ENCODE data around the gene GLDN.

The GLDN gene

GRCh38 chr15:51356147-51356546 lies 14.7 kb downstream of the GLDN start:
- Mint-ChIP-seq H3K9me3 (no peaks in the 10 kb centered on the region), H3K27me3 (peaks cover 12% of the 10 kb centered on the region), H3K4me3 (no peak overlapping the region), H3K36me3 (no peaks in the 10 kb centered on the region), H3K27ac (no peak overlapping the region), H3K4me1 (peaks cover 2% of the 10 kb centered on the region)
- no peak for DNase-seq
- CTCF ChIA-PET, result no interaction called here

DNA sequence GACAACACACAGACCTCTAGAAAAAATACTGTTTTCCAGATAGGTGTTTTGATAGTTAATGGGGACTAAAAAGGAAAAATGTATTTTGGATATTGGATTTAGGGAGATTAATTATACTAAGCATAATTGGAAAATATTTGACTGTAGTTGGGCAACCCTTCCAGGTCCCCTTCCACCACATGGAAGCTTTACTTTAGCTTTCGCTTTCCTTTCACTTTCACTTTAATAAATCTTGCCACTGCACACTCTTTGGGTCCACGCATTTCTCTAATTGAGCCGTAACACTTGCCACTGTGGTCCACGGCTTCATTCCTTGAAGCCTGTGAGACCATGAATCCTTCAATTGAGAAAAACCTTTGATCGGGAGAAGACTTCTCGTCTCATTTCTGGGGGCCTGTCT lies 15.5 kb downstream of the GLDN start:
- Mint-ChIP-seq H3K27me3 (peaks cover 12% of the 10 kb centered on the region), H3K36me3 (no peaks in the 10 kb centered on the region), H3K4me3 (no peak overlapping the region), H3K9me3 (no peaks in the 10 kb centered on the region), H3K27ac (no peak overlapping the region), H3K4me1 (peaks cover 2% of the 10 kb centered on the region)
- no peak for DNase-seq
- CTCF ChIA-PET, result no interaction called here

DNA sequence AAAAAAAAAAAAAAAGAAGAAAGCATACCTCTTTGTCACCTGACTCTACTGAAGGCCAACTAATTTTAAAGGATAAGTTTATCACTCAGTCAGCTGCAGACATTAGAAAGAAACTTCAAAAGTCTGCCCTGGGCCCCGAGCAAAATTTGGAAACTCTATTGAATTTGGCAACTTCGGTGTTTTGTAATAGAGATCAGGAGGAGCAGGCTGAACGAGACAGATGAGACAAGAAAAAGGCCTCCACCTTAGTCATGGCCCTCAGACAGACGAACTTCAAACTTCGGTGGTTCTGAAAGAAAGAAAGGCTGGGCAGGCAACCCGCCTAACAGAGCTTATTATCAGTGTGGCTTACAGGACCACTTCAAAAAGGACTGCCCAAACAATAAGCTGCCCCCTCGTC lies 18.5 kb downstream of the GLDN start:
- Mint-ChIP-seq H3K4me1 (peaks cover 2% of the 10 kb centered on the region), H3K4me3 (no peak overlapping the region), H3K27ac (no peak overlapping the region), H3K27me3 (no peaks in the 10 kb centered on the region), H3K9me3 (no peaks in the 10 kb centered on the region), H3K36me3 (no peaks in the 10 kb centered on the region)
- CTCF ChIA-PET, result no interaction called here
- DNase-seq, result no peak

- Mint-ChIP-seq H3K4me3 (no peak overlapping the region), H3K27ac (no peak overlapping the region), H3K27me3 (peaks cover 4% of the 10 kb centered on the region), H3K4me1 (no peaks in the 10 kb centered on the region), H3K36me3 (no peaks in the 10 kb centered on the region), H3K9me3 (no peaks in the 10 kb centered on the region)
- CTCF ChIA-PET, result interaction anchor here (0.6 to 1.2 kb wide), 3 partner anchors 19 to 200 kb away, joined by 3 to 5 read pairs (median 3); no protein-coding TSS in a partner anchor
- DNase-seq, result no peak
These were observed 21.9 kb downstream of the GLDN start for GRCh38 chr15:51363383-51363782.

- H3K9me3 Mint-ChIP-seq, result no peaks in the 10 kb centered on the region
- CTCF ChIA-PET, result no interaction called here
These were observed 24.0 kb downstream of the GLDN start for GRCh38 chr15:51365417-51365816.

DNA sequence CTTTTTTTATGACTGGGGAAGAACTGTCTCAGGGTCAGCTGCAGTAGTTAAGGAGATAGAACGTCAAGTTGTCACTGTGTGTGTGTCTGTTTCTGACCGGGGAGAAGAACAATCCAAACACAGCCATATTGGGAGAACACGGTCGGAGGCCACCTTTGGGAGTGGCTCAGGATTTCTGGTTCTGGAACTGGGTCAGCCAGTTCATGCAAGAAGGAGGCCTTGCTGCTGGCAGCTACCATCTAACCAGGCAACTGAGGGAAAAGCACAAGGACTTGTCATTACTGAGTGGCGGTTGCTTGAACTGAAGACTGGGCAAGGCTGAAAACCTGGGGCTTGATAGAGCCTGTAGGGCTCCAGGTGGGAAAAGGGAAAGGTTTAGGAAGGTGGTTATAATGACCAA lies 24.6 kb downstream of the GLDN start:
- no peak for DNase-seq
- peaks cover 4% of the 10 kb centered on the region for H3K27me3 Mint-ChIP-seq
- no peak overlapping the region for H3K4me3 Mint-ChIP-seq
- H3K27ac Mint-ChIP-seq, result no peak overlapping the region
- no peaks in the 10 kb centered on the region for H3K36me3 Mint-ChIP-seq
- CTCF ChIA-PET, result no interaction called here
- H3K4me1 Mint-ChIP-seq, result no peaks in the 10 kb centered on the region
- no peaks in the 10 kb centered on the region for H3K9me3 Mint-ChIP-seq

More at GRCh38 chr15:51365417-51365816, 24.0 kb downstream of the GLDN start:
- H3K4me1 Mint-ChIP-seq, result no peaks in the 10 kb centered on the region
- H3K27me3 Mint-ChIP-seq, result peaks cover 4% of the 10 kb centered on the region
- no peak overlapping the region for H3K27ac Mint-ChIP-seq
- DNase-seq, result no peak
- H3K36me3 Mint-ChIP-seq, result no peaks in the 10 kb centered on the region
- no peak overlapping the region for H3K4me3 Mint-ChIP-seq

DNA sequence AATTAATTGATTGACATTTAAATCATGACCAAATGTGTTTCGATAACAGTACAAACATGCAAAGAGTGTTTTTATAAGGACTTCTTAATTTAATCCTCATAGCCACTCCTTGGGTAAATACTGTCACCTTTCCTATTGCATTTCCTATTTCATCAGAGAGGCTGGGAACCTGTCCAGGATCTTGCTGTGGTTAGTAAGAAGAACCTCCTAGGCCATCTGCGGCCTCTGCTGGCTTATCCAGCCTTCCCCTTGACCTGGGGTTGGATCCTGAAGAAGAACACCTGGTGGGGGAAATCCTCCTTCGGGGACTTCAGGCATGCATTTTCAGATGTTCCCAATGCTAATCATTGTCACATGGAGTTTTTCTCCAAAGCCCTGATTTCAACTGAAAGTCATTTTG lies 25.5 kb downstream of the GLDN start:
- Mint-ChIP-seq H3K36me3 (no peaks in the 10 kb centered on the region), H3K27ac (no peak overlapping the region), H3K4me1 (no peaks in the 10 kb centered on the region), H3K4me3 (no peak overlapping the region), H3K27me3 (peaks cover 4% of the 10 kb centered on the region), H3K9me3 (no peaks in the 10 kb centered on the region)
- no peak for DNase-seq
- CTCF ChIA-PET, result no interaction called here

- DNase-seq, result no peak
- H3K4me3 Mint-ChIP-seq, result no peak overlapping the region
- H3K4me1 Mint-ChIP-seq, result no peaks in the 10 kb centered on the region
- H3K9me3 Mint-ChIP-seq, result no peaks in the 10 kb centered on the region
- CTCF ChIA-PET, result interaction anchor here (3.4 kb wide), 1 partner anchor 13 kb away, joined by 19 read pairs; no protein-coding TSS in a partner anchor
- peaks cover 4% of the 10 kb centered on the region for H3K27me3 Mint-ChIP-seq
- H3K36me3 Mint-ChIP-seq, result no peaks in the 10 kb centered on the region
- H3K27ac Mint-ChIP-seq, result no peak overlapping the region
These were observed 26.0 kb downstream of the GLDN start for GRCh38 chr15:51367322-51367976.

DNA sequence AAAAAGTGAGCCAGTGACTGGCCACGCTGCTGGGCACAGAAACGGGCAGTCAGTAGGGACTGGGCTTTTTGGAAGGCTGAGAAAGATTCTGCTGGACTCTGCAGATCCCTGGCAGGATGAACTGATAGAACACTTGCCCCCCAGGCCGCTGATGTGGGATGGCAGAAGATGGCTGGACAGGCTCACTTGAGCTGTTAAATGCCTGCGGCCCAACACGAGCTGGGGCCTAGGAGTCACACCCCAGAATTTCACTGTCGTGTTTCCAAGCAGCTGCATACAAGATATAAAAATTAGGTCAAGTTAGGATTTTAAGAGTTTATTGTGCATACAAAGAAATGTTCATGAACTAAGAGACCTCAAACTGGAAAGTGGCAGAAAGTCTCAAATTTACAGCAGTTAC lies 26.9 kb downstream of the GLDN start:
- H3K27me3 Mint-ChIP-seq, result peaks cover 4% of the 10 kb centered on the region
- no peak for DNase-seq
- H3K9me3 Mint-ChIP-seq, result no peaks in the 10 kb centered on the region
- CTCF ChIA-PET, result interaction anchor here (3.4 kb wide), 1 partner anchor 13 kb away, joined by 19 read pairs; no protein-coding TSS in a partner anchor
- H3K4me1 Mint-ChIP-seq, result no peaks in the 10 kb centered on the region
- H3K27ac Mint-ChIP-seq, result no peak overlapping the region
- H3K4me3 Mint-ChIP-seq, result no peak overlapping the region
- no peaks in the 10 kb centered on the region for H3K36me3 Mint-ChIP-seq

DNA sequence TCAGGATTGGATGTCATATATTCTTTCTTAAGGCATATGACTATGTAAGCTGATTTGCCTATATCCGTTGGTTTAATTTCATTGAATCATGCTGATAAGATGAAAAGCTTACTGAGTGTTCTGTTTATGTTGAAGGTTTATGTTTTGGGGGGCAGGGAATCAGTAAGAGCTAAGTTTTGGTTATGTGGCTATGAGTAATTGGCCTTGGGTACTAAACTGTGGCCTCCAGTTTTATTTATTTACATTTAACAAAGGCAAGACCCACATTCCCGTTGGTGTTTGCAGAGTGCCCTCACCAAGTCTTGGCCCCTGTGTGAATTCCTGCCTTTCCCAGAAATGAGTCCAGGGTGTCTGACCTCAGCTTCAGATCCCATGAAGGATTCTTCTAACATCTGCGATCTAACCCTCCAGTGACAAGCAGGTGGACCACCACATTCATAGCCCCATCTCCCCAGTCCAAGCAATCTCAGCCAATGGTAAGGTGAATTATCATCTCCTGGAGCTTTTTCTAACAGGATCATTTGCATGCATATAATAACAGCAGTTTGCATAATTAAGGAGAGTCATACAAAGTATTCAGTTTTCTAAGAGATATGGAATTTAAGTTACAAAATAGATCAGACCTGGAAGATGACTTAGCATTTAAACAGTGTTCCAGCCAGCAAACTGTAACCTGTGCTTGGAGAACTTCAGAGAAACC lies 27.4 kb downstream of the GLDN start:
- CTCF ChIA-PET, result interaction anchor here (1.8 to 3.4 kb wide), 2 partner anchors 12 to 130 kb away, joined by 6 to 19 read pairs; no protein-coding TSS in a partner anchor
- no peak overlapping the region for H3K4me3 Mint-ChIP-seq

GRCh38 chr15:51369451-51369761 lies 28.0 kb downstream of the GLDN start:
- H3K9me3 Mint-ChIP-seq, result no peaks in the 10 kb centered on the region
- peaks cover 4% of the 10 kb centered on the region for H3K27me3 Mint-ChIP-seq
- CTCF ChIA-PET, result interaction anchor here (1.8 to 3.4 kb wide), 2 partner anchors 11 to 129 kb away, joined by 6 to 19 read pairs; no protein-coding TSS in a partner anchor
- H3K4me1 Mint-ChIP-seq, result no peaks in the 10 kb centered on the region
- no peak overlapping the region for H3K4me3 Mint-ChIP-seq
- no peaks in the 10 kb centered on the region for H3K36me3 Mint-ChIP-seq
- no peak for DNase-seq
- no peak overlapping the region for H3K27ac Mint-ChIP-seq

More for the DNA sequence above, 27.4 kb downstream of the GLDN start:
- Mint-ChIP-seq H3K4me1 (no peaks in the 10 kb centered on the region), H3K27me3 (peaks cover 4% of the 10 kb centered on the region), H3K9me3 (no peaks in the 10 kb centered on the region), H3K36me3 (no peaks in the 10 kb centered on the region), H3K27ac (no peak overlapping the region)
- DNase-seq, result no peak

DNA sequence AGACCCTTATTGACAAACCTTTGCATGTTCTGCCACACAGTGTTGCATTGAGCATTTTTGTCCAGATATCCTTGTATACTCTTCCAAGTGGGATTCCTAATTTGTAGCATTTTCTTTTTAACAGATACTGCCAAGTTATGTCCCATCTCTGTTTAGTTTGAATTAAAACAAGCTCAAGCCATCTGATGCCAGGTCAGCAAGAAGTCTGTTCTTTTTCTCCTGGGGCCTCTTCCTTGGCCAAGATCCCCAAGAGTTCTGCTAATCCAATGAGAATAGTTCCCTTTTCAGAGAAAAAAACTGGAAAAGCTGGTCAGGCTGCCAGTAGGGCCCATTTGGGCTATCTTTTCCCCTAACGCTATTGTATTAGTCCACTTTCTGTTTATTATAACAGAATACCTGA lies 29.8 kb downstream of the GLDN start:
- DNase-seq, result no peak
- H3K9me3 Mint-ChIP-seq, result no peaks in the 10 kb centered on the region

DNA sequence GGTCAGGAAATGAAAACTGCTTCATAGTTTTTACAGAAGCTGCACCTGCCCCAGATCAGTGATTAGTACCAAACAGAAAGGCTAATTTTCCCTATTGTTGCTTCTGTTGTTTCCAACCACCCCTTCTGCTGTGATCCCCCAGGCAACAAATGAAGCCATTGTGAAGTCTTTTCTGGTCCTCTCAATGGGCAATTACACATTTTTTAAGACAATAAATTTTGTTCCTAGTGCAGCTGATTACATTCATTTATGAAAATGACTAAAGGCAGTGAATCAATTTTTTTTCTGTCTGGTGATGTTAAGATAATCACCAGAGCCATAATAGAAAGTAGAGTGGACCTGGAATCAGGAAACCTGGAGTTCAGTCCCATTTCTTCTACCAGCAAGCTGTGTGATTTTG lies 32.7 kb downstream of the GLDN start:
- Mint-ChIP-seq H3K27ac (no peak overlapping the region), H3K4me3 (no peak overlapping the region), H3K9me3 (no peaks in the 10 kb centered on the region), H3K4me1 (no peaks in the 10 kb centered on the region), H3K27me3 (no peaks in the 10 kb centered on the region), H3K36me3 (no peaks in the 10 kb centered on the region)
- CTCF ChIA-PET, result interaction anchor here (0.6 kb wide), 1 partner anchor 211 kb away, joined by 3 read pairs; no protein-coding TSS in a partner anchor
- DNase-seq, result no peak

More for the DNA sequence above, 29.8 kb downstream of the GLDN start:
- CTCF ChIA-PET, result interaction anchor here (3.4 kb wide), 1 partner anchor 10 kb away, joined by 19 read pairs; no protein-coding TSS in a partner anchor
- Mint-ChIP-seq H3K4me1 (no peaks in the 10 kb centered on the region), H3K27ac (no peak overlapping the region), H3K27me3 (peaks cover under 1% of the 10 kb centered on the region), H3K4me3 (no peak overlapping the region), H3K36me3 (no peaks in the 10 kb centered on the region)

GRCh38 chr15:51375966-51376640 lies 34.6 kb downstream of the GLDN start:
- CTCF ChIA-PET, result interaction anchor here (1.5 to 1.6 kb wide), 3 partner anchors 26 to 213 kb away, joined by 3 to 4 read pairs (median 4); no protein-coding TSS in a partner anchor
- no peaks in the 10 kb centered on the region for H3K9me3 Mint-ChIP-seq

More at GRCh38 chr15:51375966-51376640, 34.6 kb downstream of the GLDN start:
- Mint-ChIP-seq H3K4me1 (no peaks in the 10 kb centered on the region), H3K27me3 (peaks cover 5% of the 10 kb centered on the region), H3K36me3 (no peaks in the 10 kb centered on the region), H3K27ac (no peak overlapping the region), H3K4me3 (no peak overlapping the region)
- DNase-seq, result no peak

All from activated naive CD4-positive, alpha-beta T cell treated with anti-CD3 and anti-CD28 coated beads, Interleukin-2, amount 10 ng/mL, durations not matched to agents 7 days and 5 days (primary cell).